OCI-LY1 (cell line): Measurements from ENCODE around the gene KCNT1.

Experiments used
- H2AFZ ChIP-seq: fragments of 200-600 bp; sonication (generic), shearing (Covaris generic); 2 replicates; pipeline ENCODE4 v1.6.0; 2014; ENCODE audit warnings: antibody characterized with exemption, mild to moderate bottlenecking, low read length
- H3F3A ChIP-seq: fragments of 200-600 bp; sonication (generic), shearing (Covaris generic); 2 replicates; pipeline ENCODE4 v1.6.0; 2014; ENCODE audit warnings: mild to moderate bottlenecking, antibody characterized with exemption, low read length, moderate library complexity; ENCODE audit not compliant: insufficient read depth
- H3K27ac ChIP-seq: fragments of 200-600 bp; sonication (generic); 2 replicates; pipeline ENCODE4 v1.5.1; 2014; ENCODE audit warnings: low read length, mixed run types, mild to moderate bottlenecking, low read depth; ENCODE audit not compliant: poor library complexity, severe bottlenecking
- H3K27me3 ChIP-seq: fragments of 200-600 bp; sonication (generic); 2 replicates; pipeline ENCODE4 v1.6.0; 2014; ENCODE audit warnings: antibody characterized with exemption, mild to moderate bottlenecking, low read length, moderate library complexity; ENCODE audit not compliant: insufficient read depth
- H3K36me3 ChIP-seq: fragments of 200-600 bp; sonication (generic); 2 replicates; pipeline ENCODE4 v1.6.1; 2014; ENCODE audit warnings: mild to moderate bottlenecking, antibody characterized with exemption, low read length, moderate library complexity, mixed read lengths; ENCODE audit not compliant: insufficient read depth
- H3K4me1 ChIP-seq: fragments of 200-600 bp; sonication (generic); 2 replicates; pipeline ENCODE4 v1.5.1; 2014; ENCODE audit warnings: mild to moderate bottlenecking, low read length, moderate library complexity; ENCODE audit not compliant: insufficient read depth, severe bottlenecking
- H3K4me2 ChIP-seq: fragments of 200-600 bp; sonication (generic), shearing (Covaris generic); 2 replicates; pipeline ENCODE4 v1.6.1; 2014; ENCODE audit warnings: low read length
- H3K4me3 ChIP-seq: fragments of 200-600 bp; sonication (generic); 2 replicates; pipeline ENCODE4 v1.5.1; 2014; ENCODE audit warnings: low read length, low read depth, mild to moderate bottlenecking, mixed read lengths; ENCODE audit not compliant: poor library complexity, severe bottlenecking
- H3K79me2 ChIP-seq: fragments of 200-600 bp; shearing (Covaris generic); 2 replicates; pipeline ENCODE4 v1.6.1; 2016; ENCODE audit warnings: mixed run types, low read length, mixed read lengths; ENCODE audit not compliant: insufficient read depth
- H3K9ac ChIP-seq: fragments of 200-600 bp; sonication (generic), shearing (Covaris generic); 2 replicates; pipeline ENCODE4 v1.6.1; 2014; ENCODE audit warnings: mild to moderate bottlenecking, low read length, mixed read lengths
- H3K9me2 ChIP-seq: fragments of 200-600 bp; sonication (generic), shearing (Covaris generic); 2 replicates; pipeline ENCODE4 v1.6.1; 2014; ENCODE audit warnings: low read depth, mild to moderate bottlenecking, low read length, mixed read lengths
- H3K9me3 ChIP-seq: fragments of 200-600 bp; shearing (Covaris generic); 2 replicates; pipeline ENCODE4 v1.6.1; 2014; ENCODE audit warnings: low read length, mixed read lengths
- H4K20me1 ChIP-seq: fragments of 200-600 bp; sonication (generic), shearing (Covaris generic); 2 replicates; pipeline ENCODE4 v1.6.0; 2016; ENCODE audit warnings: mild to moderate bottlenecking, low read length; ENCODE audit not compliant: insufficient read depth
- CTCF ChIP-seq: fragments of 200-600 bp; sonication (generic), shearing (Covaris generic); IDR thresholded peaks from 2 replicates; pipeline ENCODE4 v1.5.1; 2017; ENCODE audit warnings: mild to moderate bottlenecking, antibody characterized with exemption, low read length, moderate library complexity, mixed read lengths
- EZH2 ChIP-seq: fragments of 200-600 bp; sonication (generic), shearing (Covaris generic); IDR thresholded peaks from 2 replicates; pipeline ENCODE4 v1.8.0; 2017; ENCODE audit warnings: borderline replicate concordance, mixed run types, mild to moderate bottlenecking, antibody characterized with exemption, low read length, moderate library complexity, mixed read lengths

KCNT1 gene

GRCh38 chr9:135705376-135705775 lies 3.4 kb downstream of the KCNT1 start:
- Histone ChIP-seq H3K9me3 (no peaks in the 10 kb centered on the region), H3K4me2 (no peak overlapping the region), H3K36me3 (no peaks in the 10 kb centered on the region), H3K9me2 (no peaks in the 10 kb centered on the region), H3K79me2 (no peaks in the 10 kb centered on the region), H3F3A (no peaks in the 10 kb centered on the region), H3K27ac (no peak overlapping the region), H3K9ac (no peak overlapping the region), H3K4me3 (no peak overlapping the region), H3K4me1 (no peaks in the 10 kb centered on the region), H4K20me1 (no peaks in the 10 kb centered on the region), H3K27me3 (no peaks in the 10 kb centered on the region), H2AFZ (no peak overlapping the region)
- TF ChIP-seq CTCF (no peak), EZH2 (no peak)

GRCh38 chr9:135706288-135706687 lies 4.3 kb downstream of the KCNT1 start:
- no peak for TF ChIP-seq CTCF
- TF ChIP-seq EZH2 = no peak

DNA sequence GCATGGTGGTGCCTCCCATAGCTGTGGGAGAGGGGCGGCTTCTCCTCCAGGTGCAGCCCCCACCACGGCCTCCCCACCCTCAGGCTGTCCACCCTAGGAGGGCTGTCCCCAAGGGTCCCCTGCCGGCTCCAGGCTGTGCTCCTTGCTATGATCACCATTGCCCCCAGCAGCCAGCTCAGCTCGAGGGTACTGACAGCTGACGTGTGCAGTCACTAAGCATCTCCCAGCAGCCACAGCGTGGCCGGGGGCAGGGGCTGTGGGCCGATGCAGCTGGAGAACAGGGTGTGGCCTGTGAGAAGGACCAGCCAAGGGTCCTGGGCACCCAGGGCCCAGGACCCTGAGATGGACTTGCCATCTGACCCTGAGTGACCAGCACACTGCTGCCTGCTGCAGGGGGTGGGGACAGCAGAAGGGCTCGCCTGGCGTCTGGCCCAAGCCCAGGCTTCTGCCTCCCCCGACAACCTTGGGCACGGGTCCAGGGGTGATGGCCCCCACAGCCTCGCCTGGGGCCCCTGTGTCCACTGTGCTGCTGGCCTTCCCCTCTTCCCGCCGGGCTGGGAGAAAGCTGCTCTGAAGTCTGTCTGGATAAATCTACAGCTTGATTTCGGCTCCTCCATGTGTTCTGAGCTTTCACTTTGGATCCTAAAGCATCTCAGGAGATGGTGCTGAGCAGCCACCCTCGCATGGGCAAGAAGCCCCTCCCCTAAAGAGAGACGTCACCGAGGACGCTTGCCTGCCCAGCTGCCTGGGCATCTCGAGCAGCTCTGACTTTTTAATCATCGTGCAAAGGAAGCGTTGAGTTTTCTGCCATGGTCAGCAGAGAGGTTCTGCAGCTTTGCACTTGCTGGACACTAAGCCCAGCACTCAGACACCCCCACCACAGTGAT lies 5.5 kb downstream of the KCNT1 start:
- no peaks in the 10 kb centered on the region for H3K36me3 ChIP-seq
- H3K27ac ChIP-seq = no peak overlapping the region
- no peaks in the 10 kb centered on the region for H4K20me1 ChIP-seq
- H3K9ac ChIP-seq = no peak overlapping the region
- no peaks in the 10 kb centered on the region for H3K27me3 ChIP-seq
- TF ChIP-seq CTCF (no peak), EZH2 (no peak)
- no peaks in the 10 kb centered on the region for H3K9me2 ChIP-seq
- no peaks in the 10 kb centered on the region for H3K4me1 ChIP-seq
- no peaks in the 10 kb centered on the region for H3F3A ChIP-seq
- no peaks in the 10 kb centered on the region for H3K9me3 ChIP-seq
- H3K79me2 ChIP-seq = no peaks in the 10 kb centered on the region
- no peak overlapping the region for H3K4me2 ChIP-seq
- H2AFZ ChIP-seq = no peak overlapping the region
- no peak overlapping the region for H3K4me3 ChIP-seq

More at GRCh38 chr9:135706288-135706687, 4.3 kb downstream of the KCNT1 start:
- Histone ChIP-seq H3K9me2 (no peaks in the 10 kb centered on the region), H3K36me3 (no peaks in the 10 kb centered on the region), H3K4me1 (no peaks in the 10 kb centered on the region), H2AFZ (no peak overlapping the region), H3K9ac (no peak overlapping the region), H4K20me1 (no peaks in the 10 kb centered on the region), H3F3A (no peaks in the 10 kb centered on the region), H3K27me3 (no peaks in the 10 kb centered on the region), H3K4me3 (no peak overlapping the region), H3K4me2 (no peak overlapping the region), H3K79me2 (no peaks in the 10 kb centered on the region), H3K9me3 (no peaks in the 10 kb centered on the region), H3K27ac (no peak overlapping the region)
